ENCODE results near the gene RBPJL. TPM values are rescaled to one million over a fixed set of nuclear protein-coding genes. Genes with fewer than 3 reads are reported as not detected.

RBPJL gene
- total RNA-seq, 1 experiment from 2014 or later: not detected

- no peaks in the 10 kb centered on the region for H3K79me2 ChIP-seq (ENCODE audit: insufficient read depth, low read length)
- H3K4me2 ChIP-seq (ENCODE audit: low read length): no peak overlapping the region
- no peak for DNase-seq (ENCODE audit: low read depth, low spot score)
- TF ChIP-seq CTCF (IDR thresholded peaks at IDR 0.05 in 2 of 3, conservative IDR thresholded peaks at IDR 0.05 in 1 of 3; ENCODE audit: borderline replicate concordance in 1 of 3, insufficient read depth in 1 of 3, low read depth in 2 of 3, low read length in 2 of 3): no peak
- no peak for TF ChIP-seq CBX3 (IDR thresholded peaks at IDR 0.05; ENCODE audit: low read depth)
- no peak for TF ChIP-seq EGR1 (IDR thresholded peaks at IDR 0.05; ENCODE audit: low read depth)
- no peak for TF ChIP-seq POLR2A (IDR thresholded peaks at IDR 0.05; ENCODE audit: borderline replicate concordance, extremely low read depth, insufficient read depth, insufficient read length)
- no peak for TF ChIP-seq CEBPB (IDR thresholded peaks at IDR 0.05; ENCODE audit: low read depth)
- TF ChIP-seq MAX (IDR thresholded peaks at IDR 0.05): no peak
- no peak for TF ChIP-seq SRF (IDR thresholded peaks at IDR 0.05; ENCODE audit: low read depth)
- TF ChIP-seq JUND (IDR thresholded peaks at IDR 0.05): no peak
- intact Hi-C loops (cut with micrococcal nuclease): no loop called here
- H3K27ac ChIP-seq (ENCODE audit: low read depth, low read length): no peak overlapping the region
- H3K4me3 ChIP-seq (replicated peaks in 1 of 2; ENCODE audit: low read depth in 1 of 2, low read length in 2 of 2): no peak overlapping the region
- no peak for ATAC-seq
- no peaks in the 10 kb centered on the region for H3K9me2 ChIP-seq (ENCODE audit: insufficient read depth)
- H3K36me3 ChIP-seq (ENCODE audit: control insufficient read depth in 1 of 2, insufficient read depth in 2 of 2, low read length in 2 of 2): no peaks in the 10 kb centered on the region
- RAD21 ChIA-PET (ENCODE audit: low non-redundant PET in 1 of 2, low total read pairs in 2 of 2, uncharacterized antibody in 2 of 2, unreplicated experiment in 2 of 2): no interaction called here
- H3K9me3 ChIP-seq (ENCODE audit: control insufficient read depth in 1 of 2, insufficient read depth in 1 of 2, low read depth in 1 of 2, low read length in 2 of 2): no peaks in the 10 kb centered on the region
- no TSS peak for BruUV-seq (replicated peaks)
- peaks cover 10 to 11% of the 10 kb centered on the region in 2 experiments; a peak in 2 of 4 replicates for H3K4me1 ChIP-seq (ENCODE audit: control insufficient read depth in 1 of 2, insufficient read depth in 2 of 2, low read length in 2 of 2)
- H3K9ac ChIP-seq (ENCODE audit: low read length): no peak overlapping the region
- no peaks in the 10 kb centered on the region for H4K20me1 ChIP-seq (ENCODE audit: insufficient read depth)
- H2AFZ ChIP-seq (ENCODE audit: low read depth, low read length, poor library complexity, severe bottlenecking): no peak overlapping the region
- POLR2A ChIA-PET: no interaction called here
- H3K27me3 ChIP-seq (ENCODE audit: insufficient read depth, low read length): no peaks in the 10 kb centered on the region
- CTCF ChIA-PET: interaction anchor here (1.3 kb wide), 1 partner anchor 120 kb away, joined by 4 read pairs; no protein-coding TSS in a partner anchor
Measured at GRCh38 chr20:45258664-45259063, 48.0 kb upstream of the RBPJL start.

- Histone ChIP-seq H3K4me1 (ENCODE audit: control insufficient read depth in 1 of 2, insufficient read depth in 2 of 2, low read length in 2 of 2) (no peaks in the 10 kb centered on the region), H3K4me2 (ENCODE audit: low read length) (no peak overlapping the region), H3K79me2 (ENCODE audit: insufficient read depth, low read length) (no peaks in the 10 kb centered on the region), H3K9me2 (ENCODE audit: insufficient read depth) (no peaks in the 10 kb centered on the region), H3K4me3 (replicated peaks in 1 of 2; ENCODE audit: low read depth in 1 of 2, low read length in 2 of 2) (no peak overlapping the region), H3K27me3 (ENCODE audit: insufficient read depth, low read length) (peaks cover 3% of the 10 kb centered on the region; the same call in 1 of the 2 replicates), H2AFZ (ENCODE audit: low read depth, low read length, poor library complexity, severe bottlenecking) (no peak overlapping the region), H3K27ac (ENCODE audit: low read depth, low read length) (no peak overlapping the region), H3K9me3 (ENCODE audit: control insufficient read depth in 1 of 2, insufficient read depth in 1 of 2, low read depth in 1 of 2, low read length in 2 of 2) (no peaks in the 10 kb centered on the region), H3K9ac (ENCODE audit: low read length) (no peak overlapping the region), H3K36me3 (ENCODE audit: control insufficient read depth in 1 of 2, insufficient read depth in 2 of 2, low read length in 2 of 2) (no peaks in the 10 kb centered on the region), H4K20me1 (ENCODE audit: insufficient read depth) (no peaks in the 10 kb centered on the region)
- BruUV-seq (replicated peaks): no TSS peak
- ATAC-seq: no peak
- intact Hi-C loops (cut with micrococcal nuclease): no loop called here
- ChIA-PET POLR2A (no interaction called here), RAD21 (ENCODE audit: low non-redundant PET in 1 of 2, low total read pairs in 2 of 2, uncharacterized antibody in 2 of 2, unreplicated experiment in 2 of 2) (no interaction called here), CTCF (no interaction called here)
- no peak for DNase-seq (ENCODE audit: low read depth, low spot score)
- TF ChIP-seq FOSL1 (IDR thresholded peaks at IDR 0.05; ENCODE audit: low read depth): no peak
- no peak for TF ChIP-seq POLR2A (IDR thresholded peaks at IDR 0.05; ENCODE audit: borderline replicate concordance, extremely low read depth, insufficient read depth, insufficient read length)
- TF ChIP-seq CTCF (IDR thresholded peaks at IDR 0.05 in 2 of 3, conservative IDR thresholded peaks at IDR 0.05 in 1 of 3; ENCODE audit: borderline replicate concordance in 1 of 3, insufficient read depth in 1 of 3, low read depth in 2 of 3, low read length in 2 of 3): no peak
- TF ChIP-seq ZFX (IDR thresholded peaks at IDR 0.05): no peak
- TF ChIP-seq ZBTB33 (IDR thresholded peaks at IDR 0.05; ENCODE audit: extremely low read depth, insufficient replicate concordance, low read length): no peak
- TF ChIP-seq ZNF274 (IDR thresholded peaks at IDR 0.05; ENCODE audit: low read depth, low read length): no peak
- no peak for TF ChIP-seq ATF3 (IDR thresholded peaks at IDR 0.05)
Measured at GRCh38 chr20:45263556-45264266, 42.9 kb upstream of the RBPJL start.
